Heart left ventricle (tissue), 16 donors: ENCODE measurements around the gene ST8SIA5. TPM values are rescaled to one million over a fixed set of nuclear protein-coding genes. Genes with fewer than 3 reads are reported as not detected.

ENCODE experiments used
- ATAC-seq, 4 donors: fragments of 200-7000 bp; cut with Tn5 transposase; one replicate each; pipeline ENCODE4 v1.9.1; 2020 to 2022; ENCODE audit warnings: moderate library complexity in 4 of 4, mild to moderate bottlenecking in 3 of 4, moderate number of reproducible peaks in 1 of 4
- DNase-seq, 5 donors: peaks; one replicate each; pipeline ENCODE4 v3.0.0-alpha.2; 2020
- H3K27ac ChIP-seq, 12 donors: fragments of 200-600 bp; sonication (generic) in 4 of 12; one replicate each; pipeline versions ENCODE4 v1.5.0 to v1.8.0; 2016 to 2022; ENCODE audit warnings: mild to moderate bottlenecking in 2 of 12
- H3K27me3 ChIP-seq, 9 donors: fragments of 200-600 bp; sonication (generic) in 2 of 9; one replicate each; pipeline versions ENCODE4 v1.5.1 to v1.8.0; 2016 to 2022; ENCODE audit warnings: mild to moderate bottlenecking in 3 of 9
- H3K36me3 ChIP-seq, 9 donors: fragments of 200-600 bp; sonication (generic) in 2 of 9; one replicate each; pipeline versions ENCODE4 v1.5.0 to v1.8.0; 2018 to 2022; ENCODE audit warnings: mild to moderate bottlenecking in 2 of 9
- H3K4me1 ChIP-seq, 12 donors: fragments of 200-600 bp; sonication (generic) in 4 of 12; one replicate each; pipeline versions ENCODE4 v1.5.0 to v1.8.0; 2016 to 2022; ENCODE audit warnings: mild to moderate bottlenecking in 3 of 12
- H3K4me3 ChIP-seq, 12 donors: fragments of 200-600 bp; sonication (generic) in 4 of 12; one replicate each; pipeline versions ENCODE4 v1.5.0 to v1.8.0; 2017 to 2022; ENCODE audit warnings: mild to moderate bottlenecking in 9 of 12, moderate library complexity in 4 of 12
- H3K9me3 ChIP-seq, 12 donors: fragments of 200-600 bp; sonication (generic) in 4 of 12; one replicate each; pipeline versions ENCODE4 v1.5.0 to v1.8.0; 2016 to 2022; ENCODE audit warnings: mild to moderate bottlenecking in 1 of 12
- POLR2A ChIP-seq, 2 donors: fragments of 450-650 bp; IDR thresholded peaks; one replicate each; pipeline ENCODE4 v1.6.1; 2017; ENCODE audit warnings: antibody characterized with exemption in 2 of 2, mild to moderate bottlenecking in 2 of 2, moderate library complexity in 2 of 2
- WGBS, 4 donors: extraction: QIAGEN DNeasy Blood & Tissue Kit in 2 of 4; methylation state at CpG; one replicate each; pipeline versions ENCODE4 v1.1.5 to v1.1.7; 2013 to 2018; 5-methylcytosine and 5-hydroxymethylcytosine counted together
- intact Hi-C, 10 donors: fragments of 100-400 bp; cut with DNase I; formaldehyde crosslinking; loops; one replicate each; pipeline versions ENCODE4 v1.11.1 to v1.14.2; 2022
- polyA plus RNA-seq, 2 donors: library from polyadenylated mRNA; stranded (reverse); fragments of 200-250 nt; gene quantifications; one replicate each; pipeline ENCODE4 v1.2.3, GENCODE V29; 2013
- total RNA-seq, 9 donors: library from RNA; depleted of rRNA in 2 of 9; stranded (reverse); fragments of >200 nt in 2 of 9; fragmentation: NEBNext Ultra II Directional in 3 of 9; extraction: Animal tissue kit (Norgen Biotek cat#: 25700) in 3 of 9; gene quantifications; one replicate each; pipeline versions ENCODE4 v1.1.0 to v1.2.4, GENCODE V29; 2016 to 2023
- TF ChIP-seq, protein P1 (sequence below), 12 donors: fragments of 200-600 bp; sonication (generic) in 4 of 12; IDR thresholded peaks; one replicate each; pipeline versions ENCODE4 v1.5.0 to v1.8.0; 2018 to 2022; ENCODE audit warnings: antibody characterized with exemption in 12 of 12, mild to moderate bottlenecking in 5 of 12
- donor health status: ischemic (EF 13 %, LVEDD 7.1; RV severe dilation, severe dysfunction).
- donor health status: healthy with polysubstance abuse.
- donor health status: DM: no; HTN: yes; CAD: no.
- donor health status: DM: no; HTN: no; CAD: no.
- donor health status: ischemic (EF 25% LVEDD 6.9; RV normal size, moderate dysfunction).
- donor health status: ischemic (EF 25% LVEDD 5.7; RV mildly dilated, moderate dysfunction).
- donor health status: healthy.
- donor health status: DM: yes; HTN: yes; CAD: no.
- donor health status: ischemic (EF 35%, LVEDD 5.7; RV mildly dilated, moderate dysfunction).
- donor health status: nonischemic (EF 11% LVEDD 7.7; RV severe dilation, severe dysfunction).
- donor health status: DM: yes; HTN: yes; CAD: no.
- donor health status: PGD.
- donor health status: ischemic (EF 29% LVEDD 5.4; RV normal size, mild dysfunction).
- donor health status: nonischemic (EF 23%, LVEDD 6.1; RV moderate dilation, normal function).

Gene ST8SIA5
- total and polyA plus RNA-seq, 11 donors, result 3.8 to 24.4 (median 6.8) TPM

DNA sequence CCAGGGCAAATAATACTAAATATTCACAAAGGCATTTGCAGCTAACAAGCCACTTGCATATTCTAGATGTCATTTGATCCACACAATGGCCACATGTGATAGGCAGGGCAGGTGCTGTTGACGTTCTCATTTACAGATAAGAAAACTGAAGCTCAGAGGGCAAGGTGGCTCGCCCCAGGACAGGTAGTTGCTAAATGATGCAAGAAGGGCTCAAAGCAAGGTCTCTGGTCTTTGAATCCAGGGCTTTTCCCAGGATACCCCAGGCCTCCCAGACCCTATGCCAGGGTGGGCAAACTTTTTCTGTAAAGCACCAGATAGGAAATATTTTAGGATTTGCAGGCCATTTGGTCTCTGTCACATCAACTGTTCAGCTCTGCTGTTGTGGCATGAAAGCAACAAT lies 135.0 kb downstream of the ST8SIA5 start:
- no peak overlapping the region for H3K4me3 ChIP-seq
- TF ChIP-seq, protein P1, sequence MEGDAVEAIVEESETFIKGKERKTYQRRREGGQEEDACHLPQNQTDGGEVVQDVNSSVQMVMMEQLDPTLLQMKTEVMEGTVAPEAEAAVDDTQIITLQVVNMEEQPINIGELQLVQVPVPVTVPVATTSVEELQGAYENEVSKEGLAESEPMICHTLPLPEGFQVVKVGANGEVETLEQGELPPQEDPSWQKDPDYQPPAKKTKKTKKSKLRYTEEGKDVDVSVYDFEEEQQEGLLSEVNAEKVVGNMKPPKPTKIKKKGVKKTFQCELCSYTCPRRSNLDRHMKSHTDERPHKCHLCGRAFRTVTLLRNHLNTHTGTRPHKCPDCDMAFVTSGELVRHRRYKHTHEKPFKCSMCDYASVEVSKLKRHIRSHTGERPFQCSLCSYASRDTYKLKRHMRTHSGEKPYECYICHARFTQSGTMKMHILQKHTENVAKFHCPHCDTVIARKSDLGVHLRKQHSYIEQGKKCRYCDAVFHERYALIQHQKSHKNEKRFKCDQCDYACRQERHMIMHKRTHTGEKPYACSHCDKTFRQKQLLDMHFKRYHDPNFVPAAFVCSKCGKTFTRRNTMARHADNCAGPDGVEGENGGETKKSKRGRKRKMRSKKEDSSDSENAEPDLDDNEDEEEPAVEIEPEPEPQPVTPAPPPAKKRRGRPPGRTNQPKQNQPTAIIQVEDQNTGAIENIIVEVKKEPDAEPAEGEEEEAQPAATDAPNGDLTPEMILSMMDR (IDR thresholded peaks at IDR 0.05), result no peak
- TF ChIP-seq POLR2A (IDR thresholded peaks at IDR 0.05), result no peak
- no peak overlapping the region for H3K27ac ChIP-seq
- DNase-seq (no peak), ATAC-seq (no peak)
- peaks cover 0 to 9% (median 0%) of the 10 kb centered on the region in 9 donors for H3K27me3 ChIP-seq
- intact Hi-C loops, result loop anchor here in 3 of 10 donors (5.0 to 10.0 kb wide), 2 partner anchors 65 to 67 kb away; no protein-coding TSS in a partner anchor
- no peaks in the 10 kb centered on the region for H3K9me3 ChIP-seq
- H3K36me3 ChIP-seq, result no peaks in the 10 kb centered on the region
- WGBS, 4 donors, result 70 to 79% (median 73%) methylated on average over 2 of the region's 2 CpGs
- peaks cover 0 to 12% (median 6%) of the 10 kb centered on the region in 12 donors for H3K4me1 ChIP-seq

DNA sequence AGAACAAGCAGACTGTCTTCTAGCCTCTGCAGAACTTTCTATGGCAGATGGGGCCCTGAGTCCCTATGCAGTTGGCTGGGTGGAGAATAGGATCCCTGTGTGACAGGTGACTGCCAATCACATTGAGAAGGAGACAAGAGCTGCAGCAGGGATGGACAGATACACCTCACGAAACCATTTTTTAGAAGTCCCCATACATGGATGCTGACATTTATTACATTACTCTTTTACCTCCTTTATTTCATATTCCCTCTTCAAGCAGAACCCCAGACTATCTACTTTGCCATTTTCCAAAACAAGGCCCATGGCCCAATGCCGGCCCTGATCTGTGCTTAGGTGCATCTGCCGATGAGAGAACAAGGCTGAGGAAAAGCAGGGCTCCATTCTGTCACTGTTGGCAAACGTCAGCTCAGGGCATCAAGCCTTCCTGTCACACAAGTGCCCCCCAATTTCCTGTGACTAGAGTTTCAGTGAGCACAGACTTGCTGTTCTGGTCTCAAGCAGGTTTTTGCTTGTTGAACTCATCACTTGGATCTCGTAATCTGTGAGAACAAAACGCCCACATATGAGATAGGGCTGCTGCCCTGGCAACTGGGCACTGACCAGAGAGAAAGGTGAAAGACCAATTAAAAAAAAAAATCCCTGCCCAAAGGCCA lies 135.6 kb downstream of the ST8SIA5 start:
- intact Hi-C loops, result loop anchor here in 3 of 10 donors (5.0 to 10.0 kb wide), 2 partner anchors 64 to 66 kb away; no protein-coding TSS in a partner anchor
- H3K27ac ChIP-seq, result no peak overlapping the region
- DNase-seq (no peak), ATAC-seq (no peak)
- WGBS, 4 donors, result 79 to 86% (median 84%) methylated on average over 6 of the region's 6 CpGs
- no peak for TF ChIP-seq POLR2A (IDR thresholded peaks at IDR 0.05)
- TF ChIP-seq, protein P1 (IDR thresholded peaks at IDR 0.05), result no peak
- no peaks in the 10 kb centered on the region for H3K9me3 ChIP-seq
- H3K4me3 ChIP-seq, result no peak overlapping the region
- no peaks in the 10 kb centered on the region for H3K36me3 ChIP-seq
- peaks cover 0 to 4% (median 0%) of the 10 kb centered on the region in 9 donors for H3K27me3 ChIP-seq
- H3K4me1 ChIP-seq, result peaks cover 0 to 12% (median 6%) of the 10 kb centered on the region in 12 donors

DNA sequence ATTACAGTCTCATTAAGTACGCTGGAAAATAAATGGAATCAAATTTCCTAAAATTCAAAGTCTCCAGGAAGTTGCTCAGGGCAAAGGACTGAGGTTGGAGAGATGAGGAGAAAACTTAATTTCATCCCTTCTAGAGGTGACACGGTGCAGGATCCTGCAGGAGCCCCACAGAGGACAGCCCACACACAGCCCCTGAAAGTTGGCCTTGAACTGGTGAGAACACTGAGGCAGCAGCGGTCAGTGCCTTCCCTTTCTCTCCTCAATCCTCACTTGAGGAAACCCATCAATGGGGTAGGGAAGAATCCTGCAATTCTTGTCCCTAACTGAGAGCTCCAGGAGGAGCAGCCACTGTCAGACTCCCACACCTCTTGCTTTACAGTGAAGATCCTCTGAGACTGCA lies 137.3 kb downstream of the ST8SIA5 start:
- WGBS, 4 donors, result 81 to 88% (median 85%) methylated on average over 3 of the region's 3 CpGs
- TF ChIP-seq POLR2A (IDR thresholded peaks at IDR 0.05), result no peak
- TF ChIP-seq, protein P1 (IDR thresholded peaks at IDR 0.05), result no peak
- intact Hi-C loops, result no loop called here

More for the DNA sequence above, 137.3 kb downstream of the ST8SIA5 start:
- H3K27ac ChIP-seq, result no peak overlapping the region
- DNase-seq (no peak), ATAC-seq (no peak)
- no peak overlapping the region for H3K4me3 ChIP-seq
- H3K36me3 ChIP-seq, result no peaks in the 10 kb centered on the region
- H3K9me3 ChIP-seq, result no peaks in the 10 kb centered on the region
- H3K27me3 ChIP-seq, result no peaks in the 10 kb centered on the region
- peaks cover 0 to 12% (median 6%) of the 10 kb centered on the region in 12 donors for H3K4me1 ChIP-seq

Other genes with a start within 250 kb of the ST8SIA5 start
- gene LOXHD1, start 99.8 kb downstream of the ST8SIA5 start, total RNA-seq, result 1 to 10 TPM in 3 of 9 donors, under 1 TPM in 6; 0.19 to 1.9 (median 0.54) TPM
- gene LOXHD1, start 99.8 kb downstream of the ST8SIA5 start, polyA plus RNA-seq, result under 1 TPM; 0.28 to 0.72 TPM
- gene PIAS2, start 160.5 kb upstream of the ST8SIA5 start, total RNA-seq, result 10 to 100 TPM; 14.8 to 40.7 (median 33.3) TPM
- gene PIAS2, start 160.5 kb upstream of the ST8SIA5 start, polyA plus RNA-seq, result 1 to 10 TPM; 5.4 to 7.7 TPM
- gene KATNAL2, start 160.5 kb upstream of the ST8SIA5 start, total RNA-seq, result 1 to 10 TPM in 8 of 9 donors, under 1 TPM in 1; 0.94 to 5.5 (median 2.0) TPM
- gene KATNAL2, start 160.5 kb upstream of the ST8SIA5 start, polyA plus RNA-seq, result 1 to 10 TPM in 1 of 2 donors, under 1 TPM in 1; 0.91 to 3.1 TPM